ENCODE results near the gene STX1B. TPM values are rescaled to one million over a fixed set of nuclear protein-coding genes. Genes with fewer than 3 reads are reported as not detected.

The STX1B gene
- total RNA-seq, 1 donor from 2014 or later, result 0.32 TPM

DNA sequence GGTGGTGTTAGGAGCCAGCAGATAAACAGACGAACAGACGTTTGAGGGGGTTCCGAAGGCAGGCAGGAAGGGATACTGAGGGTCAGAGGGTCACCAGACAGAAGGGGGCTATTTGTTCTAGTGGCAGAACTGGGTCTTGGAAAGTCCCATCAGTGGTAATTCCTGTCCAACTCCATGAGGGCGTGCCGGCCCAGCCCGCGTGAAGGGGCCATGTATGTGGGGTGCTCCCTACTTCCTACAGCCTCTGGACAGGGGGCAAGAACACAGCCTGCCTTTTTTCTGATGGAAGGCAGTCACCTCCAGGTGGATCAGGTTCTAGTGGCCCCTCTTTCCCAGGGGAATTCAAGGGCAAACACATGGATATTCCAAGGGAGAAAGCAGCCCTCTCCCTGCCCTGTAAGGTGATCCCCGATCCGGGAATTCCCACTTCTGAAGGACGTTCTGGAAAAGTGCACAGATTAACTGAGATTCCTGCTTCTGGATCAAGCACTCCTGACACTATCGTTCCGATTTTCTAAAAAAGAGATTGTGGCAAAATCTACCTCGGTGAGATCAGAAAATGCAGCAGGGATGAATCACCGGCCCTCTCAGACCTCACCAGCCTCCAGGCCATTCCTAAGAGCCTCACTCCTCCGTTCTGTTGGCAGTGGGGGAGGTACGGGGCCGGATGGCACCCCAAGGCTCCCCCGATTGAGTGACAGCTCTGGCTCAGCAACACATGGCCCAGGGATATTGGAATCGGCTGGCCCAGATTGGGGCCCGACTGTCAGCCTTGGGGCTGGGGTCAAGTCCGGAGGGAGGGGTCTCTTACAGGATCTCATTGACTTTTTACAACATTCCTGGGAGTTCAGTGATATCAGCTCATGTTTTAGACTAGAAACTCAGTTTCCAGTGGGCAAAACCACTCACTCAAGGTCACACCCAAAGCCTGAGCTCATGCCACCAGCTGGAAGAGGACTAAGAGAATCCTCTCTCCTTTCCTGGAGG, 12.4 kb downstream of the STX1B start:
- Histone ChIP-seq H3K27me3 (ENCODE audit: low read depth) (no peaks in the 10 kb centered on the region), H3K9me3 (no peaks in the 10 kb centered on the region), H3K4me1 (peaks cover 12% of the 10 kb centered on the region), H3K36me3 (no peaks in the 10 kb centered on the region), H3K27ac (peak overlapping the region; percentile 4), H3K4me3 (peak overlapping the region; percentile 45)
- no peak for TF ChIP-seq CTCF (IDR thresholded peaks at IDR 0.05)
- ATAC-seq (peak; percentile 5 to 45), DNase-seq (no peak)
- intact Hi-C loops (cut with DNase I), result no loop called here

DNA sequence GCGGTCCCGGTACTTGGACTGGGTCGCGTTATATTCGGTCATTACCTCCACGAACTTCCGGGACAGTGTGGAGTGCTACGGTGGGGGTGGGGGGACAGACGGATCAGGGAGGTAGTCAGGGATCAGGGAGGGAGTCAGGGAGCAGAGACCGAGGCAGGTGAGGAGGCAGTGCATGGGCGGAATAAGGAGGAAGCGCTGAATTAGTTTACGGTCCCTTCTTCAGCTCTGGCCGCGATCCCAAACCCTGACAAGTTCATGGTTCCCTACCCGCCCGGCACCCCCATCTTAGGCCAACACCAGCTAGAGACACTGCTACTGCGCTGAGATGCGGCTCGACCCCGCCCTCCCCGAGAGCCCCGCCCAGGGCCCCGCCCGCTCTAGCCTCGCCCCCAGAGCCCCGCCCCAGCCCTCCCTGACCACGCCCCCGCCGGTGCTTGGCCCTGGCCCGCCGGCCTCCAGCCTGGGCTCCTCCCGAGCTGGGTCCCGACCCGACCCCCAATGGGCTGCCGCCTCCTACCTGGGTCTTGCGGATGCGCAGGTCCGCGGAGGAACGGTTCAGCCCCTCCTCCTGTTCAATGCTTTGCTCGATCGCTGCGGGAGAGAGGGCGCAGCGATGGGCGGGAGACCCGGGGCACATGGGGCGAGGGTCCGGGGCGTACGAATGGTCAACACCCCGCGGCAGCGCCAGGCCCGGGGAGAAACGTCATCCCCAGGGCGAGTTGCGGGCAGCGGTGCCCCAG, 13.3 kb downstream of the STX1B start:
- ATAC-seq, result peak; percentile 96 to 97
- DNase-seq, result peak; percentile 86
- Histone ChIP-seq H3K4me1 (peaks cover 12% of the 10 kb centered on the region), H3K36me3 (no peaks in the 10 kb centered on the region), H3K9me3 (no peaks in the 10 kb centered on the region), H3K4me3 (peak overlapping the region; percentile 45), H3K27ac (peak overlapping the region; percentile 4), H3K27me3 (ENCODE audit: low read depth) (no peaks in the 10 kb centered on the region)
- no peak for TF ChIP-seq CTCF (IDR thresholded peaks at IDR 0.05)
- intact Hi-C loops (cut with DNase I), result no loop called here

GRCh38 chr16:30996324-30996984, 14.0 kb downstream of the STX1B start:
- Histone ChIP-seq H3K4me3 (peak overlapping the region; percentile 45), H3K27ac (peak overlapping the region; percentile 4), H3K4me1 (peaks cover 12% of the 10 kb centered on the region), H3K27me3 (ENCODE audit: low read depth) (no peaks in the 10 kb centered on the region), H3K36me3 (no peaks in the 10 kb centered on the region), H3K9me3 (no peaks in the 10 kb centered on the region)
- ATAC-seq (peak in 1 of 2 donors; percentile 6), DNase-seq (no peak)
- intact Hi-C loops (cut with DNase I), result no loop called here
- no peak for TF ChIP-seq CTCF (IDR thresholded peaks at IDR 0.05)

DNA sequence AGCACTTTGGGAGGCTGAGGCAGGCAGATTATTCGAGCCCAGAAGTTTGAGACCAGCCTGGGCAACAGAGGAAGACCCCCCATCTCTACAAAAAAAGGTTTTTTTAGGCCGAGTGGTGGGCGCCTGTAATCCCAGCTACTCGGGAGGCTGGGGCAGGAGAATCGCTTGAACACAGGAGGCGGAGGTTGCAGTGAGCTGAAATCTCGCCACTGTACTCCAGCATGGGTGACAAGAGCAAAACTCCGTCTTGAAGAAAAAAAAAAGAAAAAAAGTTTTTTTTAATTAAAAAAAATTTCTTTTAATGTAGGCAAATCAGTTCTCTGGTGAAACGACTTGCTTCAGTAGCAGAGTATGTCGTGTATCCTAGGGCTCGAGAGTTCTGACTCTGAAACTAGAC, 14.5 kb downstream of the STX1B start:
- no peak for ATAC-seq
- no peak overlapping the region for H3K27ac ChIP-seq
- no peaks in the 10 kb centered on the region for H3K36me3 ChIP-seq
- H3K4me1 ChIP-seq, result peaks cover 12% of the 10 kb centered on the region
- intact Hi-C loops (cut with DNase I), result no loop called here
- H3K27me3 ChIP-seq (ENCODE audit: low read depth), result no peaks in the 10 kb centered on the region
- H3K4me3 ChIP-seq, result no peak overlapping the region
- DNase-seq, result no peak
- TF ChIP-seq CTCF (IDR thresholded peaks at IDR 0.05), result no peak
- H3K9me3 ChIP-seq, result no peaks in the 10 kb centered on the region

All from lower lobe of right lung (tissue), 2 donors.